Stimulated activated CD4-positive, alpha-beta T cell treated with anti-CD3 and anti-CD28 coated beads, Interleukin-12 subunit alpha, Interleukin-12 subunit beta, amount 100 ng/mL, for 48 hours (primary cell): Measurements from ENCODE around the gene SYTL2.

Source experiments
- DNase-seq, 3 donors: peaks; one replicate each; pipeline ENCODE4 v3.0.0-alpha.2; 2020; ENCODE audit warnings: low read depth in 2 of 3, low spot score in 1 of 3

SYTL2 gene

DNA sequence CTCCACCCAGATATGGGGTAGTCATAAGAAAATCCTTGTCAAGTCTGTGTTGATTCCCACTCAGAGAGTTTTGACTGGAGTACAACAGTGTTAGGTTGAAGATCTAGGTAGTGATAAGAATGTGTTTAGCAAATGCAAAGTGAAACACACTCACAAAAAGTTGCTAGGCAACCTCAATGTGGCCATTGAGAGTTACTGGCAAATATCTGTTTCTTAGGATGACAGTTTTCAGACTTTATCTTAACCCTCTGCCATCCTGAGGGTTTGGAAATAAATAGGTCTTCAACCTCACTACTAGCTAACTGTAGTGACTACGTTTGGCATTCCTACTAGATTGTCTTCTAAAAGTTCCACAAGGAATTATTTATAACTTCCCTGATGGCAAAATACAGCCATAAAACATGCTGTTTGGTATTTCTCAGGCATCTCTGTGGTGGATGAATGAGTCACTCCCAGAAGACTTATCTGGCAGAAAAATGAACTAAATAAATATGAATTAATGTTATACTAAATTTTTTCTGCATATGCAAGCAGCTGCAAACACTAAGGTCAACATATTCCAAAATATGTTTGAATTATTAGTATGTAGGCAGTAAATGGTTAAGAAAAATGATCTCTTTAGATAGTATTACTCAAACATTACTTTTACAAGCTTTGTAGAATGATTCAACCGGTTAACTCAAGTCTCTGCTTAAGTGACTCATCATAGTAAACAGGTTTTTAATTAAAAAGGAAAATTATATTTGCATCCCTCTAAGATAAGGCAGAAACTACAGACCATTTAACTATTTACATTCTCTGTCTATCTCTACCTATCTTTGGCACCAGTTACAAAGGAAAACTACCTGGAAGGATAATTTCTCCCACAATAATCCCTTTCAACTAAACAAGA, 17.1 kb upstream of the SYTL2 start:
- DNase-seq: no peak

DNA sequence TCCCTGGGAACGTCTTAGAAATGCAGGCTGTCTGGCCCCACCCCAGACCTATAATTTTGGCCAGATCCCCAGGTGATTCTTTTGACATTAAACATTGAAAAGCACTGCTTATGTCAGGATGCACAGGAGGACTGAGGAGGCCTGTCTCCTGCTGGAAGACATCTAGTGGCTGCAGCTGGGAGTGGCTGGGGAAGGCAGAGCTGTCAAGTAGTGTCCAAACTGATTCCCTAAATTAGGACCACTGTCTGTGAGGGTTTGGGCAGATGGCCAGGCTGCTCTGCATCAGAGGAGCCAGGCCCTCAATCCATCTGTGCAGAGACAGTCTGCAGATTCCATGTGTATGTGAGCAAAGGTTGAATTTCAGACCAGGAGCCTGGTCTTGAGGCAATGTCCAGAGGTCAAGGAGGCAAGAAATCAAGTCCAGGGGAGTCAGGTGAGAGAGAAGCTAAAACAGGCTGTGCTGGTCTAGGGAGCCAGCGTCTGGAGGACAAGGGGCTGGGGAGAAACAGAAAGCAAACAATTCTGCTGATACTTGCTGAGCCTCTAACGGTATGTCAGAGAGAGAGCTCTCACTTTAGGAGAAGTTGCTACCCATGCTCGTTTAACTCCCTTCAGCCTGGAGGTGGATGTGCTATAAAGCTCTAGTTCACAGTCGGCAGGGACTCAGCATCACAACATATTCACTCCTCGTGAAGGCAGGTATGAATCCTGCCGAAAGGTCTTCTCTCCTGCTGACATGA, 15.3 kb upstream of the SYTL2 start:
- DNase-seq: no peak

- no peak for DNase-seq
These were observed 14.7 kb upstream of the SYTL2 start for GRCh38 chr11:85825616-85826015.

- DNase-seq: peak; percentile 28 to 33 (median 31)
These were observed 12.9 kb upstream of the SYTL2 start for GRCh38 chr11:85823816-85824215.

- no peak for DNase-seq
These were observed 11.9 kb upstream of the SYTL2 start for GRCh38 chr11:85822814-85823213.

GRCh38 chr11:85821636-85822035, 10.7 kb upstream of the SYTL2 start:
- no peak for DNase-seq

- no peak for DNase-seq
These were observed 8.5 kb upstream of the SYTL2 start for GRCh38 chr11:85819441-85819840.

GRCh38 chr11:85815186-85815931, 4.4 kb upstream of the SYTL2 start:
- no peak for DNase-seq

GRCh38 chr11:85813721-85814120, 2.8 kb upstream of the SYTL2 start:
- no peak for DNase-seq

- DNase-seq: no peak
These were observed 683 bp upstream of the SYTL2 start for GRCh38 chr11:85811624-85812023.

DNA sequence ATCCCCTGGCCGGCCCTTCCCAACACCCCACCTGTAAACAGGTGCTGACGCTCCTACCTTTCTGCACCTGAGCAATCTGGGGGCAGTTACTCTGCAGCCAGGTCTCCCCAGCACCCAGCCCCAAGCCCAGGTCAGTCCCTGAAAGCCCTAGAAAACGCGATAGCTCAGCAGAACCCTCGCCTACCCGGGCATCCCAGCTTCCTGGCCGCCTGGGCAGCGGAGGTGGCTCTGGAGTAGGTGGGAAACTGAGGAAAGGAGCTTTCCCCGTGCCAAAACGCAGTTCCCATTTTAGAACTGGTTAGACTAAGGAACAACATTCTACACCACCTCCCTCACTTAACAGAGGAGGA, 445 bp downstream of the SYTL2 start:
- no peak for DNase-seq

DNA sequence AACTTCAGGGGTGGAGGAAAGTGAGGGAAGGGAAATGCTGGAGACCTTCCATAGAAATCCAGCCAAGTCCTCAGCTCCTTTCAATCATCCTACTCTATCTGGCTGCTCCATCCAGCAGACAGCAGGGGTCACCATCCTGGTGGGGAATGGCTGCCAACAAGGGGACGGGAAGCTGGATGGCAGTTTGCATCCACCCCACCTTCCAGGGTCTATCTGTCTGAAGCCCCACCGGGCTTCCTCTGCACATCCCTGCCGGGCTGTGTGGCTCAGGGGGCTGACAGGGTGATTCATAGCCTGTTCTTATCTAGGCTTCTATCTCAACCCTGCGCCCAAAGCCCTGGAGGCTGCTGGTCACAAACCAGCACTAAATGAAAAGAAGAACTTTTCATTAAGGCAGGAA, 1.1 kb downstream of the SYTL2 start:
- DNase-seq: no peak

DNA sequence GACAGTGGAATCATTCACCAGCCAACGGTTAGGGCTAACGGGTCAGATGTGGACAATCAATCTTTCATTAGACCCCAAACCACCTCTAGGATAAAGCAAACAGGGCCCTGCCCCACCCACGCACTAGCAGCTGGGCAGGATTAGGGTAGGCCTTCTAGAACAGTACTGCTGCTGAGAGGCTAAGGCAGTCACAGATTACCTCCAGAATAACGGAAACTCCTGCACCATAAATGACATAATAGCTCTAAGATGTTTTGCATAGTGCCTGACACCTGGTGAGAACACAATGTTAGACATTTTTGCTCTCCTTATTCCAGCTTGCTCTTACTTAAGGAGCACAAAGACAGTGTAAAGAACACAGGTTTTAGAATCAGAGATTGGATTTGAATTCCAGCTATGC, 1.8 kb downstream of the SYTL2 start:
- no peak for DNase-seq

DNA sequence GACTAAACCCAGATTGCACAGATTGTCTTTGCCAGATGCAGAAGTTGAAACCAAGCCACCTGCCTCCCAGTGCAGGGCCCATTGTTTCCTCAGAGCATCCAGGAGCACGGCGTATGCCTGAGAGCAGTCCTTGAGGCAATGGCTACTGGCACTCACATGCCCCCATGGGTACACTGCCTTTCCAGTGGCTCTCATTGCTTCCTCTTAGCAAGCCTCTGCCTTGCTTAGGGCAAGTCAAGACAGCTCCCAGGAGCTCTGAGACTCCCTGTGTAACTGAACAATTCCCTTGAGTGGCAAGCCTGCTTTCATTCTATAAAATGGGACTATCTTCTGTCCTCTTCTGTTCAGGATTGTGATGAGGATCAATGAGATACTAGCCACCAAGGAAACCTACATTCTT, 4.1 kb downstream of the SYTL2 start:
- DNase-seq: no peak

- no peak for DNase-seq
These were observed 4.9 kb downstream of the SYTL2 start for GRCh38 chr11:85806016-85806415.

DNA sequence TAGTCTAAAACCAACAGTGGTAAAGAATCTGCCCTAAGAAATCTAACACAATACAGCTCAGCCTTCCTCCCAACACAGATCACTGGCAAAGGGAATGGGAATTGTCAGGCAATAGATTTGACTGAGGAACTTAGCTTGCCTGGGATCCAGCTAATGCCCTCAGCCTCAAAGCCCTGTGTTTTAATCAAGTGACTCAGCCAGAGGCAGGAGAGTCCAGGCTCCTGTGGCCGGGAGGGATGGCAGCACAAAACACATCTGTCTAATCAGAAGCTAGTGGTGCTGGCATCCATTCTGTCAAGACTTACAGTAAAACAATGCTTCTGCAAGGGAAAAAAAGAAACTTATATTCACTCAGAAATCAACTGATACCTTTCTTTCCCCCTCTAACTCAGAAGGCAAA, 5.6 kb downstream of the SYTL2 start:
- DNase-seq: no peak

DNA sequence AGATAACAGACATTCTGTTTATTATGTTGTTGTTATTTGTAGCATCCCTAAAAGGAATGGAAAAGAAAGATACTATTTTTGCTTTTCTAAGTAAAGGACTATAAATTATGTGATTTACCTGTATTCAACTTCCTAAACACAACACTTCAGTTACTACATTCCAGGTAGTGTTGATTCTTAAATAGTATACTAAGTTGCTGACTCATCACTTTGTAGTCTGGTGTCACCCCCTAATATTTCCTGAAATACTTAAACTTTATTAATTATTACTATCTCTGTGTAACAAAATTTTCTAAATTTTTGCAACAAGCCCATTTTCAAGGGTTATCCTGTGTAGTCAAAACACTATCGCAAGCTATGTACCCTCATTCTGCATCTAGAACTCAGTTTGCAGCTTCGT, 7.0 kb downstream of the SYTL2 start:
- DNase-seq: no peak

DNA sequence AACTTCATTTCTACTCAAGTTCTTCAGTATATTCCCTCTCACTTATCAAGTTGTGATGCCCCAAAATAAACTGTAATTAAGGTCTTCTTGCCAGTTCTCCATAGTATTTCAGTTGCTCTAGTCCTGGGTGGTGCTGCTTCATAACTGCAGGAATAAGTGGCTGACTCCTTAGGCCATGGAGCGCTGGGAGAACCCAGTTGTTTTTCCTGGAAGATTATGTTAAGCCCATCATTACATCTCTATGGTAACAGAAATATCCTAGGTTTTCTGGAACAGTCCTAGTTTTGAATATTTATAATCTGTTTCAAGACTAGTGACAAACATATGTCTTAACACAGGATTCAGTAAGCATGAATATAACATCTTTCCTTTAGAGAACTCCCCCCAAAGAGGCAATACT, 7.6 kb downstream of the SYTL2 start:
- DNase-seq: no peak

- no peak for DNase-seq
These were observed 9.4 kb downstream of the SYTL2 start for GRCh38 chr11:85801527-85801926.

- DNase-seq: no peak
These were observed 10.2 kb downstream of the SYTL2 start for GRCh38 chr11:85800595-85801342.

DNA sequence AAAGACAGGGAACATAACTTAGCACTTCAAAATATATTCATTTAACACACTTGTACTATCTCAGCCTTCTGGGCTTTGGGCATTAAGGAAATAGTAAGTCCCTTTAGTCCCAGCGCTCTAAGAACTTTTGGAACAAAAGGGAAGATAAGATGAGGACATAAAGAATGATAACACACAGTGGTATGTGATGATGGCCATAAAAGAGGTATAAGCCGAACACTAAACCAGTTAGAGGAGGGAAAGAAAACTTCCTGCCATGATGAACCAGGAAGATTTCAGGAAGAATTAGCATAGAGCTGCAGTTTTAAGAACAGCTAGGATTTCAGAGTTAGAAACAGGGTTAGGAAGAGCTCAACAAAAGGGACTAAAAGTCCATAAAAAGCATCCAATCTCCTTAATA, 11.8 kb downstream of the SYTL2 start:
- no peak for DNase-seq
